ENCODE measurements around the gene PEAK3.

Gene PEAK3

GRCh38 chr19:2236314-2237050 lies 45.5 kb downstream of the PEAK3 start, which contains the start of the genes PLEKHJ1 and SF3A2:
TSS of gene PLEKHJ1 (minus strand) at chr19:2236329. CDS start at chr19:2236248, 81 bp downstream.
TSS of gene SF3A2 (plus strand) at chr19:2236824. CDS start at chr19:2243419, 6,595 bp downstream.
- peak; percentile 98 for DNase-seq (ENCODE audit: low read depth in 3 of 3)

- DNase-seq (ENCODE audit: low read depth in 3 of 3), result no peak
Observed at GRCh38 chr19:2236064-2236313, 46.0 kb downstream of the PEAK3 start.

DNA sequence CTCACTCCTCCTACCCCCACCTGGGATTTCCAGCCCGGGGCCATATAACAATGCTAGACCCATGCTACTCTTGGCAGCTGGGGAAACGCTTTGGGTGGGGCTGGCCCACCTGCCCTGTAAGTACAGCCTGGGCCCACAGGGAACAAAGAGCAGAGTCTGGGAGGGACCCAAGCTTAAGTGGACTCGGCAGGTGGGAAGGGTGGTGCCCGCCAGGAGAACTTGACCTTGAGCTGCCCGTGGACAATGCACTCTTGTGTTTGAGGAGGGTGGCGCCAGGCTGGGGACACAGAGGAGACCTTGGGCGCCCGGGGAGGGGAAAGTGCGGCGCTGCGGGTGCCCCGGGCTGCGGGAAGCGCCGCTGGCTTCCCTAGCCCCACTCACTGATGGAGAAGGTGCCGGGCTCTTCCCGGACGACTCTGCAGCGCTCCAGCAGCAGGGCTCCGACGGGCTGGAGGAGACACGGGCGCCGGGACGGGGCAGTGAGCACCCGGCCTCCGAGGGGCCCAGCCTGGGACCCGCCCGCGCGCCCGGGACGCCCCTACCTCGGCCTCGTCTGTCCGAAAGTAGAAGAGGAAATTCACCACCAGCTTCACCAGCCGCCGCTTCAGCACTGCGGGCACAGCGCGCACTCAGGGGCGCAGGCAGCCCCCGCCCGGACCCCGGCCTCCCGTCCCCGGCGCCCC lies 46.5 kb downstream of the PEAK3 start:
- no peak for DNase-seq (ENCODE audit: low read depth in 3 of 3)

- no peak for DNase-seq (ENCODE audit: low read depth in 3 of 3)
Observed at GRCh38 chr19:2234996-2235380, 47.0 kb downstream of the PEAK3 start.

DNA sequence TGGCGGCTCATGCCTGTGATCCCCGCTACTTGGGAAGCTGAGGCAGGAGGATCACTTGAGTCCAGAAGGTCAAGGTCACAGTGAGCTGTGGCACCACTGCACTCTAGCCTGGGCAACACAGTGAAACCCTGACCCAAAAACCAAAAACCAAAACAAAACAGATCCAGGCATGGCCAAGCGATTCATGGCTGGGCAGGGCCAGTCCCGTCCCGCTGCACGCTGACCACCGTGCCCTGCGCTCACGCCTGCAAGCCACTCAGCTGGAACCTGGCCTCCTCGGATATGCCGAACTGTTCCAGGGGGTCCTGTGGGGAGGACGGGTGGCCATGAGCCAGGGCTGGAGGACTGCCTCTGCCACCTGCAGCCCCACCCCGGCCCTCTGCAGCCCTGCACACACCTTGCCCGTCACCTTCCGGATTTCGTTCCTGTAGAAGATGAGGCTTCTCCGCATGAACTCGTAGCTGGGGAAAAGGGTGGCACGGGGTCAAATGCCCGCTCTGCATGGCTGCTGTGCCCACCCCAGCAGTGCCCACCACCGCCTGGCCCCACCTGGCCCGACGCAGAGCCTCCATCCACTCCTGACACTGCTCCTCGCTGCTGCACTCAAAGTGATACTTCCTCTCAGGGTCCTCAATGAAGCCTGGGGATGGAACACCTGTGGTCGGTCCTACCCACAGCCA lies 48.2 kb downstream of the PEAK3 start:
- DNase-seq (ENCODE audit: low read depth in 3 of 3), result no peak

- no peak for DNase-seq (ENCODE audit: low read depth in 3 of 3)
Observed at GRCh38 chr19:2232286-2233151, 49.5 kb downstream of the PEAK3 start.

- no peak for DNase-seq (ENCODE audit: low read depth in 3 of 3)
Observed at GRCh38 chr19:2231621-2232221, 50.3 kb downstream of the PEAK3 start.

DNA sequence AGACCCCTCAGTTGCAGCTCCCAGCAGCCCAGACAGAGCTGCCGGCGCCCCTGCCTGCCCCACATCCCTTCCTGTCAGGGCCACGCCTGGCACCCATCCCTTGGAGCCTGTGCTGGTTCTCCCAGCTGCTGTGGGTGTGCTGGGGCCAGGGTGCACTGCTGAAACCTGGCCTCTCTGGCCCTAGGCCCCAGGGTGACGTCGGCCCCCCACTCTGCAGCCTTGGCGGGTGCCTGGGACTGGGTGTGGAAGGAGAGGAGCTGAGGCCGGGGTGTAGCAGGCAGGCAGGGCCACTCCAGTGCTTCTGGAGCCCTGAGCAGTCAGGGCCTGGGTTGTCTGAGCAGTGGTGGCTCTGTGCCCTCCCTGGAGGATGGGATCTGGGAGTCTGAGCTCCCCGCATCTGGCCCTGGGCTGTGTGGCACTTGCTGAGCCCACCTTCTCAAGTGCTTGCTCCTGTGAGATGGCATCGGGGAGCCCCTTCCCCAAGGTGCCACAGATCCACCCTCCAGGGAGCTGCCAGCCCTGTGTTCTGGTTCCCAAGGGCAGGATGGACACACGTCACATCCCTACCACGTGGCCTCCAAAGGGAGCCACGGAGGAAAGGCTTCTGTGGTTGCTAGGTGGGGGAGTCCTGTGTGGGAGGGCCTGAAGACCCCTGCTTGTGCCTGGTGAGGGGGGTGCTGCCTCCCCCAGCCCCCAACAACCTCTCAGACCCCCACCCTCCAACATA lies 51.0 kb downstream of the PEAK3 start:
- DNase-seq (ENCODE audit: low read depth in 3 of 3), result no peak

GRCh38 chr19:2230033-2230531 lies 51.9 kb downstream of the PEAK3 start:
- DNase-seq (ENCODE audit: low read depth in 3 of 3), result no peak

DNA sequence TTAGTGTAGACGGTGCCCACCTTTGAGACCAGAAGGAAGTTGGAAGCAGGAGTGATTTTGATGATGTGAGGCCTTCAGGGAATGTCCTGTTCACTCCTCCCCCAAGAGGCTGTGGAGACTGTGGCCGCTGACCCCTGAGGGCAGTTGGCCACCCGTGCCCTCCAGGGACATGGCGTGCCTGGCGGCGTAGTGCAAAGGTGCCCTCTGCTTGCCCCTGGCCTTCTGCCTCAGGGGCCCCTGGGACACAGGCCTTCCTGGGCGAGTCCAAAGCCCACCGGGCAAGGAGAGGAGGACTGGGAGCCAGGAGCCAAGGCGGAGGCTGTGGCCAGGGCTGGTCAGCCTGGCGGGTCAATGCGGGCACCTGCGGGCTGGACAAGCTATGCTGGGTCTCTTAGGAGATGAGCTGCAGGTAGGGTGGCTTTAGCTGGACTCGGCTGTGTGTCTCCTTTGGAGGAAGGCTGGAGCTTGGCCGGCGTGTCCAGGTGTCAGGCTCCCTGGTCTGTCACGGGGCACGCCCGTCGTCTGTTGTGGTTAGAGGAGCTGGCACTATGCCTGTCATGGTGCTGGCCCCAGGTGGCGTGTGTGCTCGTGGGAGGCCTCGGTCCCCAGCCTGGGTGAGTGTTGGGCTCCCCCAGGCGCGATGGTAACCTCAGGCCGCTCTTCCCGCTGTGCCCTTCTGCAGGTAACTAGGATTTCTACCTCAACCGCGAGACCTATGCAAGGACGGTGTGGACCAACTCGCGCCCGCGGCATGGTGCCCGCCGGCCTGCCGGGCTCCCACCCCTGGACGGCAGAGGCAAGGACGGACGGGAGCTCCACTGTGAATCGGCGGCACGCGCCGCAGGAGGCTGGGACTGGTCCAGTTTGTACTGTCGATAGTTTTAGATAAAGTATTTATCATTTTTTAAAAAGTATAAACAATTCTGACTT lies 52.6 kb downstream of the PEAK3 start:
- DNase-seq (ENCODE audit: low read depth in 3 of 3), result no peak

- no peak for DNase-seq (ENCODE audit: low read depth in 3 of 3)
Observed at GRCh38 chr19:2228157-2229030, 53.6 kb downstream of the PEAK3 start.

DNA sequence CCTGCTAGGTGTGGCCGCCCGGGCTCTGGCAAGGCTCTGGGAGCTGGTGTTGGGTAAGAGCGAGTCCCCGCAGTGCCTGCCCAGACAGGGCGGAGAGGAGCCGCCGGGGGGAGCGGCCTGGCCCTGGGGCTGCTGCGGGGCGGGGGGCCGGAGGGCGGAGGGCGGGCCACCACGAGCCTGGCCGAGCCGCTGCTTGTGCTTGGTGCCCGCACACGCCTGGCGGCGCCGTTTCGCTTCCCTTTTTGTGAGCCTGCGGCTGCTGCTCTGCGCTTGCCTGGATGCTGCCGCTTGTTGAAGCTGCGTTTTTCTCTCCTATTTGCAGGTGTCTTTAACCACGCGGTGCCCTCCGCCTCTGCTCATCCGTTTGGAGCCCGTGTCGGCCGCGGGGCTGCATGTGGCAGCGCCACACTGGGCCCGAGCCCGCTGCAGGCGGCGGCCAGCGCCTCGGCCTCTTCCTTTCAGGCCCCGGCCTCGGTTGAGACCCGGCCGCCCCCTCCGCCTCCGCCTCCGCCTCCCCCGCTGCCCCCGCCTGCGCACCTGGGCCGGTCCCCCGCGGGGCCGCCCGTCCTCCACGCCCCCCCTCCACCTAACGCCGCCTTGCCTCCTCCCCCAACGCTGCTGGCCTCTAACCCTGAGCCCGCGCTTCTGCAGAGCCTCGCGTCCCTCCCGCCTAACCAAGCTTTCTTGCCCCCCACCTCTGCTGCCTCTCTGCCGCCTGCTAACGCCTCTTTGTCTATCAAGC lies 54.4 kb downstream of the PEAK3 start:
- DNase-seq (ENCODE audit: low read depth in 3 of 3), result no peak

DNA sequence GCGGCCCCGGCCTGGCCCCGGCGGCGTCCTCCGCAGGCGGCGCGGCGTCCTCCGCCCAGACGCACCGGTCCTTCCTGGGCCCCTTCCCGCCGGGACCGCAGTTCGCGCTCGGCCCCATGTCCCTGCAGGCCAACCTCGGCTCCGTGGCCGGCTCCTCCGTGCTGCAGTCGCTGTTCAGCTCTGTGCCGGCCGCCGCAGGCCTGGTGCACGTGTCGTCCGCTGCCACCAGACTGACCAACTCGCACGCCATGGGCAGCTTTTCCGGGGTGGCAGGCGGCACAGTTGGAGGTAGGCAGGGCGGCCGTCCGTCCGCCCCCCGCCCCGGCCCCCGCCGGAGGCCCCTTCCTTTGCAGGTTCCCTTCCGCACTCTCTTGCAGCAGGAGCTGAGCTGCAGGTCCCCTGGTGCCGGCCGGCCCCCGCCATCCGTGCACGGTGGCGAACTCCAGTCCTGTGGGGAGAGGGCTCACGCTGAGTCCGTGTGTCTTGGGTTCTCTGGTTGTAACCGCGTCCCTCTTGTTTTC lies 55.1 kb downstream of the PEAK3 start:
- DNase-seq (ENCODE audit: low read depth in 3 of 3), result no peak

- no peak for DNase-seq (ENCODE audit: low read depth in 3 of 3)
Observed at GRCh38 chr19:2226051-2226839, 55.7 kb downstream of the PEAK3 start.

DNA sequence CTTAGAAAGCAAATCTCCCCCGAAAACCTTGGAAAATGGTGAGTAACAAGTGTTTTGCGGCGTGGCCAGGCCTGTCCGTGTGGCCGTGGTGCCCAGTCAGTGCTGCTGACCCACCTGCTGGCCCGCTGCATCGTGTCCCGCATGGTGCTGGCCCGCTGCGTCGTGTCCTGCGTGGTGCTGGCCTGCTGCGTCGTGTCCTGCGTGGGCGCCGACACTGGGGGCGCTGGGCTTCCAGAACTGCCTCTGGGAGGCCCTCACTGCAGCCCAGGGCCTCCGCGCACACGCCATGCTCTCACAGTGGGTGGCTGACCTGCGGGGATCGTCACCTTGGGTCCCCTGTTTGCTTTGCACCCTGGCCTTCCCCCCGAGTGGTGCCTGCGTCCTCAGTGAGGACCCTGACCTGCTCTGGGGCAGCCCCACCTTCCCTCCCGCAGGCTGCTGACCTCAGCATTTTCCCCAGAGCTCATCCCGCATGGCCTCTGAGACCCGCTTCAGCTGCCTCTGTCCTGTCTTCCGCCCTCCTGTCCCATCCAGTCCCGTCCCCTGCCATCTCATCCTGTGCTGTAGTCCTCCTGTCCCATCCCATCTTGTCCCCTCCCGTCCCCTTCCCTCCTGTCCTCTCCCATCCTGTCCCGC lies 56.4 kb downstream of the PEAK3 start:
- DNase-seq (ENCODE audit: low read depth in 3 of 3), result no peak

GRCh38 chr19:2224754-2225349 lies 57.1 kb downstream of the PEAK3 start:
- DNase-seq (ENCODE audit: low read depth in 3 of 3), result no peak

Measured in stimulated activated CD4-positive, alpha-beta T cell treated with anti-CD3 and anti-CD28 coated beads, TNF-alpha, amount 100 ng/mL, for 4 hours (primary cell).